ENCODE data around the gene SBNO2.

DNA sequence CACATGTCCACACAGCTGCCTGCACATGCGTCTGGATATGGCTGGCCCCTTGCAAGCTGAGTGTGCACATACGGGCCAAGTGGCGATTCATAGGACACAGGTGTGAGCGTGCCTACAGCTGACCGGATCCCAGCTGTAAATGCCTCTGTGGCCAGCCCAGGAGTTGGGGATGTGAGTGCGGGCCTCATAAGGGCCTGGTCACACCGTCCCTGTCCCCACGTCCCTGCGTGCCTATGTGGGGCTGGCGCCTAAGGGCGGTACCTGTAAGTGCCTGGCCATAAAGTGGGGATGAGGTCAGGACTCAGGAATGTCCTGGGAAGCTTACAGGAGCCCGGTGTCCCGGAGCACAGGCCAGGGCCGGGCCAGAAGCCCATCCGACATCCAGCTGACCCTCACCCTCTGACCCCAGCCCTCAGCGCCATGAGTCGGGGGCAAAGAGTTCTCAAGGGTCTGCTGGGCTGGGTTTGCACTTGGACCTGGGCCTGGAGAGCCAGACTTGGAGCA lies 108.4 kb downstream of the SBNO2 start:
- TF ChIP-seq, protein P1, sequence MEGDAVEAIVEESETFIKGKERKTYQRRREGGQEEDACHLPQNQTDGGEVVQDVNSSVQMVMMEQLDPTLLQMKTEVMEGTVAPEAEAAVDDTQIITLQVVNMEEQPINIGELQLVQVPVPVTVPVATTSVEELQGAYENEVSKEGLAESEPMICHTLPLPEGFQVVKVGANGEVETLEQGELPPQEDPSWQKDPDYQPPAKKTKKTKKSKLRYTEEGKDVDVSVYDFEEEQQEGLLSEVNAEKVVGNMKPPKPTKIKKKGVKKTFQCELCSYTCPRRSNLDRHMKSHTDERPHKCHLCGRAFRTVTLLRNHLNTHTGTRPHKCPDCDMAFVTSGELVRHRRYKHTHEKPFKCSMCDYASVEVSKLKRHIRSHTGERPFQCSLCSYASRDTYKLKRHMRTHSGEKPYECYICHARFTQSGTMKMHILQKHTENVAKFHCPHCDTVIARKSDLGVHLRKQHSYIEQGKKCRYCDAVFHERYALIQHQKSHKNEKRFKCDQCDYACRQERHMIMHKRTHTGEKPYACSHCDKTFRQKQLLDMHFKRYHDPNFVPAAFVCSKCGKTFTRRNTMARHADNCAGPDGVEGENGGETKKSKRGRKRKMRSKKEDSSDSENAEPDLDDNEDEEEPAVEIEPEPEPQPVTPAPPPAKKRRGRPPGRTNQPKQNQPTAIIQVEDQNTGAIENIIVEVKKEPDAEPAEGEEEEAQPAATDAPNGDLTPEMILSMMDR (IDR thresholded peaks at IDR 0.05; ENCODE audit: low read length) = no peak
- no peak for TF ChIP-seq EZH2 (IDR thresholded peaks at IDR 0.05; ENCODE audit: borderline replicate concordance, low read length)
